Tibial nerve (tissue), 4 donors: ENCODE results near the gene KIF1C. TPM values are rescaled to one million over a fixed set of nuclear protein-coding genes. Genes with fewer than 3 reads are reported as not detected.
A peak's percentile ranks its signal among the peaks of the same experiment; 100 is the strongest.

Experiments
- DNase-seq, 2 donors: peaks; one replicate each; pipeline ENCODE4 v3.0.0-alpha.2; 2019; ENCODE audit warnings: low spot score in 2 of 2
- H3K27ac ChIP-seq, 4 donors: fragments of 200-600 bp; sonication (generic) in 3 of 4; one replicate each; pipeline ENCODE4 v1.5.1; 2017 to 2019; ENCODE audit warnings: mild to moderate bottlenecking in 1 of 4
- H3K27me3 ChIP-seq, 2 donors: fragments of 200-600 bp; sonication (generic) in 1 of 2; one replicate each; pipeline versions ENCODE4 v1.5.1 to v1.6.0; 2017 to 2019
- H3K36me3 ChIP-seq, 3 donors: fragments of 200-600 bp; sonication (generic); one replicate each; pipeline ENCODE4 v1.5.1; 2018 to 2019
- H3K4me1 ChIP-seq, 4 donors: fragments of 200-600 bp; sonication (generic) in 3 of 4; one replicate each; pipeline ENCODE4 v1.5.1; 2017 to 2019
- H3K4me3 ChIP-seq, 4 donors: fragments of 200-600 bp; sonication (generic) in 3 of 4; one replicate each; pipeline ENCODE4 v1.5.1; 2017 to 2019; ENCODE audit warnings: mild to moderate bottlenecking in 1 of 4, moderate library complexity in 1 of 4
- H3K9me3 ChIP-seq, 4 donors: fragments of 200-600 bp; sonication (generic) in 3 of 4; one replicate each; pipeline ENCODE4 v1.5.1; 2017 to 2019
- CTCF ChIP-seq, 5 experiments: fragments of 200-600 bp in 3 of 5; fragments of 450-650 bp in 2 of 5; sonication (generic) in 3 of 5; IDR thresholded peaks; one replicate each; pipeline ENCODE4 v1.5.1; 2016 to 2019; ENCODE audit warnings: antibody characterized with exemption in 5 of 5, mild to moderate bottlenecking in 3 of 5, moderate library complexity in 2 of 5
- EP300 ChIP-seq, 2 donors: sonication (generic); formaldehyde crosslinking; IDR thresholded peaks; one replicate each; pipeline ENCODE4 v1.6.1; 2017; ENCODE audit warnings: antibody characterized with exemption in 2 of 2, mild to moderate bottlenecking in 1 of 2
- POLR2A ChIP-seq, 2 donors: fragments of 450-650 bp; IDR thresholded peaks; one replicate each; pipeline ENCODE4 v1.6.1; 2017; ENCODE audit warnings: antibody characterized with exemption in 2 of 2, mild to moderate bottlenecking in 2 of 2, moderate library complexity in 2 of 2
- WGBS, 2 donors: methylation state at CpG; one replicate each; pipeline ENCODE4 v1.1.5; 2018; 5-methylcytosine and 5-hydroxymethylcytosine counted together
- total RNA-seq, 4 donors: library from RNA; depleted of rRNA; stranded (reverse); fragments of >200 nt; gene quantifications; one replicate each; pipeline ENCODE4 v1.1.0, GENCODE V29; 2016

Gene KIF1C
- total RNA-seq, 4 donors from 2014 or later = 78.0 to 89.7 (median 79.6) TPM

- TF ChIP-seq CTCF (IDR thresholded peaks at IDR 0.05) (no peak), POLR2A (IDR thresholded peaks at IDR 0.05) (no peak), EP300 (IDR thresholded peaks at IDR 0.05) (no peak)
- H3K4me1 ChIP-seq = peaks cover 0 to 41% (median 28%) of the 10 kb centered on the region in 4 donors
- peak in 1 of 2 donors; percentile 49 for DNase-seq
- H3K9me3 ChIP-seq = no peaks in the 10 kb centered on the region
- 11 to 22% methylated on average over 27 to 33 of the region's 52 CpGs for WGBS, 2 donors
- peaks cover 0 to 14% (median 0%) of the 10 kb centered on the region in 3 donors for H3K36me3 ChIP-seq
- H3K27me3 ChIP-seq = no peaks in the 10 kb centered on the region
- H3K4me3 ChIP-seq = peak overlapping the region; percentile 85 to 99 (median 95)
- H3K27ac ChIP-seq = peak overlapping the region; percentile 94 to 98 (median 96)
Observed at GRCh38 chr17:4950075-4950745, 47.5 kb upstream of the KIF1C start.

DNA sequence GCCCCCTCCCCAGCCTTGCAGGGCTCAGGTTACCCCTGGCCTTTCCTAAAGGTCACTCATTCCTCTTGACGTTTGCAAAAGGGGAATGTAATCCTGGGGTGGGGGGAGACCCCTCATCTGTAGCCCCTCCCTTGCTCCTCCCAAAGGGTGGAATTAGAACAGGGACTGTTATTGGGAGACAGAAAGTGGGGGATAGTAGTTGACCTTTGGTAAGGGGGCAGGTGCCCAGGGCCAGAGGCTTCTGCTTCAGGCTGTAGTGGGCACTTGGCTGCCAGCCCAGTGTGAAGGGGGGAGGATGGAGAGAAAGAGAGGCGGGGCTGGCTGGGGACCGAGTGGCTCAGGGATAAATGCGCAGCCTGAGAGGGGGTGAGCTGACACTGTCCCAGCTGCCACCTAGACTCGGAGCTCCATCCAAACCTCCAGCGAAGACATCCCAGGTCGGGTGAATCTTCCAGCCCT is 47.0 kb upstream of the KIF1C start, which contains the start of gene ENO3:
Gene ENO3 (plus strand): TSS at position 374 of the 459 bp plus-strand sequence. CDS start 711 bp downstream, outside the sequence.
- Histone ChIP-seq H3K36me3 (peaks cover 0 to 9% (median 0%) of the 10 kb centered on the region in 3 donors), H3K4me3 (peak within 1 kb of the TSS; percentile 85 to 99 (median 95)), H3K27me3 (no peaks in the 10 kb centered on the region), H3K4me1 (peaks cover 0 to 35% (median 22%) of the 10 kb centered on the region in 4 donors), H3K9me3 (no peaks in the 10 kb centered on the region), H3K27ac (peak within 1 kb of the TSS; percentile 94 to 98 (median 96))
- TF ChIP-seq CTCF (IDR thresholded peaks at IDR 0.05) (no peak), EP300 (IDR thresholded peaks at IDR 0.05) (no peak), POLR2A (IDR thresholded peaks at IDR 0.05) (no peak)
- 39 to 40% methylated on average over 7 of the region's 7 CpGs for WGBS, 2 donors
- no peak for DNase-seq

- TF ChIP-seq CTCF (IDR thresholded peaks at IDR 0.05) (no peak), EP300 (IDR thresholded peaks at IDR 0.05) (no peak), POLR2A (IDR thresholded peaks at IDR 0.05) (no peak)
- WGBS, 2 donors = 80 to 92% methylated on average over 3 of the region's 3 CpGs
- DNase-seq = no peak
- no peak overlapping the region for H3K27ac ChIP-seq
- H3K9me3 ChIP-seq = no peaks in the 10 kb centered on the region
- H3K4me1 ChIP-seq = peaks cover 0 to 28% (median 15%) of the 10 kb centered on the region in 4 donors
- H3K36me3 ChIP-seq = peaks cover 0 to 2% (median 0%) of the 10 kb centered on the region in 3 donors
- H3K27me3 ChIP-seq = no peaks in the 10 kb centered on the region
- no peak overlapping the region for H3K4me3 ChIP-seq
Observed at GRCh38 chr17:4951486-4951885, 46.3 kb upstream of the KIF1C start.

- Histone ChIP-seq H3K4me3 (no peak overlapping the region), H3K36me3 (peaks cover 0 to 19% (median 0%) of the 10 kb centered on the region in 3 donors), H3K27ac (no peak overlapping the region), H3K4me1 (peaks cover 0 to 22% (median 11%) of the 10 kb centered on the region in 4 donors), H3K27me3 (no peaks in the 10 kb centered on the region), H3K9me3 (no peaks in the 10 kb centered on the region)
- no peak for DNase-seq
- WGBS, 2 donors = 76 to 77% methylated on average over 13 to 14 of the region's 14 CpGs
- no peak for TF ChIP-seq CTCF (IDR thresholded peaks at IDR 0.05)
- no peak for TF ChIP-seq POLR2A (IDR thresholded peaks at IDR 0.05)
- no peak for TF ChIP-seq EP300 (IDR thresholded peaks at IDR 0.05)
Observed at GRCh38 chr17:4953451-4953961, 44.2 kb upstream of the KIF1C start.

- H3K36me3 ChIP-seq = peaks cover 0 to 35% (median 0%) of the 10 kb centered on the region in 3 donors
- H3K4me3 ChIP-seq = no peak overlapping the region
- DNase-seq = no peak
- H3K9me3 ChIP-seq = no peaks in the 10 kb centered on the region
- 94% methylated on average over 8 of the region's 8 CpGs for WGBS, 2 donors
- H3K27me3 ChIP-seq = no peaks in the 10 kb centered on the region
- H3K4me1 ChIP-seq = peaks cover 0 to 13% (median 9%) of the 10 kb centered on the region in 4 donors
- no peak overlapping the region for H3K27ac ChIP-seq
- TF ChIP-seq POLR2A (IDR thresholded peaks at IDR 0.05) = no peak
- TF ChIP-seq CTCF (IDR thresholded peaks at IDR 0.05) = no peak
- TF ChIP-seq EP300 (IDR thresholded peaks at IDR 0.05) = no peak
Observed at GRCh38 chr17:4955091-4955490, 42.7 kb upstream of the KIF1C start.
